Activated naive CD4-positive, alpha-beta T cell treated with anti-CD3 and anti-CD28 coated beads, Interleukin-2, amount 50 U/mL, for 24 hours (primary cell): ENCODE measurements around the gene PLEKHF1.

Experiments used
- H3K27ac Mint-ChIP-seq: one replicate; pipeline ENCODE4 v1.8.0; 2021; ENCODE audit warnings: mild to moderate bottlenecking, mixed read lengths
- H3K27me3 Mint-ChIP-seq: one replicate; pipeline ENCODE4 v1.8.0; 2021; ENCODE audit warnings: mixed read lengths
- H3K36me3 Mint-ChIP-seq: one replicate; pipeline ENCODE4 v1.8.0; 2021; ENCODE audit warnings: mixed read lengths
- H3K4me1 Mint-ChIP-seq: one replicate; pipeline ENCODE4 v1.8.0; 2021; ENCODE audit warnings: mixed read lengths
- H3K4me3 Mint-ChIP-seq: one replicate; pipeline ENCODE4 v1.8.0; 2021; ENCODE audit warnings: mild to moderate bottlenecking, mixed read lengths
- H3K9me3 Mint-ChIP-seq: one replicate; pipeline ENCODE4 v1.8.0; 2021; ENCODE audit warnings: mixed read lengths

The PLEKHF1 gene

DNA sequence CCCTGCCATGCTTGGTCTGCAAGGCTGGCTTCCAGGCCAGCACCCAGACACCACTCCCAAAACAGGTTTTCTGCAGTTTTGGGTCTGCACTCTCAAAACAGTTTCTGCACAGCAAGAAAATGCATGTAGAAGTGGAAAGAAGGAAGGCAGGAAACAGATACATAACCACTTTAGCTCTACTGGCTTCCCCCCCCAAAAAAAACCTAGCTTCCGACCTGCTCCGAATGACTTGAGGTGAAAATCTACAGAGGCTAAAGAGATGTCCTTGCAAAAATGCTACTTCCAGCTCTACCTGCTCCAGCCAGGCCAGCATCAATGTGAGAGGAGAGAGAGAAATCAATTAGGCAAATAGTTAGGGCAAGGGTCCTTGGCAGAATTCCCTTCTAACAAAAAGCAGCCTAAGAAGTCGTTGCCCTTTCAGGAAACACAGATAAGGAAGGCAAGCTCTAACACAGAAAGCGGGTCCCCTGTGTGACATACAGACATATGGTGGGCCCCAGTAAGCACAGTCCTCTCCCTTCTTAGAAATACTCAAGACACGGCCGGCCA is 46.4 kb downstream of the PLEKHF1 start:
- Mint-ChIP-seq H3K36me3 (peaks cover 3% of the 10 kb centered on the region), H3K27me3 (no peaks in the 10 kb centered on the region)

DNA sequence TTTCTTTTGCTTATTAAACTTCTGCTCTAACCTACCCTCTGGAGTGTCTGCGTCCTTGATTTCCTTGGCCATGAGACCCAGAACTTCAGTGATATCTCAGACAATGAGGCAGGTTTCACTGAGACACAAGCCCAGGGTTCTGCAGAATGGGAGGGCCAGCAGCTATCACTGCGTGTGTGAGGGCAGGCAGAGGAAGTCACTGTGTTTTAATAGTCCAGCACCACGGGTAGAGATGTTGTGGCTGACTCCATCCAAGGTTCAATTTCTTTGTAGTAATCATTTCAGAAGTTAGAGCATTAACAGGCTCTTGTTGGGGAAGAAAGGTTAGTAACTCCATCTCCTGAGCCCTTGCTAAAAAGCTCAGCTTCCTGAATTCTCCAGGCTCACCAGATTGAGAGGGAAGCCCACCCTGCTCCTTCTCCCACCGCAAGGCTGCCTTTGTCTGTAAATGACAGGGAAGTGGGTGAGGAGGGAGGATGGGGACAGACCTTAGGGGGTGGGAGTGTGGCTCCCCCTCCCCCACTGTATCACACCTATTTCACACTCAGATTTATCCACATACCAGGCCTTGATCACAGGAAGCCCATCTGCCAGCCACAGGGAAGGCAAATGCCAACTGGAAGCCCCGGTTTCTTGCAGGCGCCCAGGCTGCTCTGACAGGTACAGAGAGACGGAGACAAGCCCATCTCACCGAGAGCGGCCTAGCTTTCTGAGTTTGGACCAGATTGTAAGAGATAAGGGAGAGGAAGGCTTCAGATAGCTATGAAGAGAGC is 47.7 kb downstream of the PLEKHF1 start:
- Mint-ChIP-seq H3K27ac (peak overlapping the region; percentile 96), H3K36me3 (peaks cover 3% of the 10 kb centered on the region), H3K4me1 (peaks cover 74% of the 10 kb centered on the region), H3K9me3 (no peaks in the 10 kb centered on the region), H3K27me3 (no peaks in the 10 kb centered on the region), H3K4me3 (peak overlapping the region; percentile 90)

More for the DNA sequence above, 46.4 kb downstream of the PLEKHF1 start:
- H3K27ac Mint-ChIP-seq: peak overlapping the region; percentile 71
- H3K9me3 Mint-ChIP-seq: no peaks in the 10 kb centered on the region
- peak overlapping the region; percentile 90 for H3K4me3 Mint-ChIP-seq
- H3K4me1 Mint-ChIP-seq: peaks cover 72% of the 10 kb centered on the region

DNA sequence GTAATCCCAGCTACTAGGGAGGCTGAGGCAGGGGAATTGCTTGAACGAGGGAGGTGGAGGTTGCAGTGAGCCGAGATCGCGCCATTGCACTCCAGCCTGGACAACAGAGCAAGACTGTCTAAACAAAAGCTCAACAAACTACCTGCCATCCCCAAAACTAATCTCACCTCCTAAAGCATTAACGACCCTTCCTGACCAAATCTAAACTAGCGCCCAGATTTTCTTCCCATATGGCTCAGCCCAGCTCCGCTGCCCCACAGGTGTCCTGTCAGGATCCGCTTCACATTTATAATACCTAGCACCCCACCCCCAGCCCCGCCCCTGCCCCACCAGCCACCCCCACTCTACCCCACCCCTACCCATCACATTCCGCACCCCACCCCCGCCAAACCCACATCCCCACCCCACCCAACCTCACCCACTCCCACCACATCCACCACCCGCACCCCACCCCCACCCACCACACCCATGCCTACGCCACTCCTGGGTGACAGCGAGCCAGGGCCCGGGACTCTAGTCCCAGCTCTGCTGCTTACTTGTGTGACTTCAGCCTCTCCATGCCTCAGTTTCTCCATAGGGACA is 49.2 kb downstream of the PLEKHF1 start:
- Mint-ChIP-seq H3K9me3 (no peaks in the 10 kb centered on the region), H3K4me3 (peak overlapping the region; percentile 90), H3K27ac (peak overlapping the region; percentile 96), H3K4me1 (peaks cover 63% of the 10 kb centered on the region), H3K27me3 (no peaks in the 10 kb centered on the region), H3K36me3 (peaks cover 3% of the 10 kb centered on the region)

DNA sequence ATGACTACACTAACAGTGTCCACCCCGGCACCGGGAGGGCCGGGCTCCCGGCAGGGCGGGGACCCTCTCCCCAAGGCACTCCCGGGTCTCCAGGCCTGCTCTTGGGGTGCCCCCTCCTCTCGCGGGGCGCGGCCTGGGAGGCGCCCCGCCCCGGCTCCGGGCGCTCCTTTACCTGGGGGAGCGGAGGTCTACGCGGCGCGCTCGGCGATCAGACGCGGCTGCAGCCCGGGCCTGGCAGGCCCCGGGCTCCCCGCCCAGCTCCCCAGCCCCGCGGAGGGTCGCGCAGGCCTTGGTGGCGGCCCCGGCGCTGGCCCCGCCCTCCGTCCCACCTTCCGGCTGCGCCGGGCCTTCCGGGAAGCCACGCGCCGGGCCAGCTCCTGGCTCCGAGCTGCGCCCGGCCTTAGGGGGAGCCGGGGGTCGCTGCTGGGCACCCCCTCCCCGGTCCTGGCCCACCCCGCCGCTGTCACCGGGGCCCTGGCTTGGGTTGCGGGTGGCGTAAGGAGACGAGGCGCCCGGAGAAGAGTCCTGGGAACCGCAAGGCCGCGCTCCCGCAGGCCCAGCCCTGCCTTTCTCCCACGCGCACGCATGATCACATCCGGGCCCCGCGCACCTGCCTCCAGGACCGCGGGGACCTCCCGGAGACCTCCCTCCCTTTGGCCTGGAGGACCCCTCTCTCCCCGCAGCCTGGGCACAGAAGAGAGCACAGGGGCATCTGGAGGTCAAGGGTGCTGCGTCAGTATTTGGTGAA is 49.9 kb downstream of the PLEKHF1 start, which contains the start of gene C19orf12:
TSS of gene C19orf12 (minus strand) at position 309 of the 748 bp plus-strand sequence. CDS start 6,848 bp downstream, outside the sequence.
- Mint-ChIP-seq H3K27me3 (no peaks in the 10 kb centered on the region), H3K9me3 (no peaks in the 10 kb centered on the region), H3K4me1 (peaks cover 58% of the 10 kb centered on the region)

DNA sequence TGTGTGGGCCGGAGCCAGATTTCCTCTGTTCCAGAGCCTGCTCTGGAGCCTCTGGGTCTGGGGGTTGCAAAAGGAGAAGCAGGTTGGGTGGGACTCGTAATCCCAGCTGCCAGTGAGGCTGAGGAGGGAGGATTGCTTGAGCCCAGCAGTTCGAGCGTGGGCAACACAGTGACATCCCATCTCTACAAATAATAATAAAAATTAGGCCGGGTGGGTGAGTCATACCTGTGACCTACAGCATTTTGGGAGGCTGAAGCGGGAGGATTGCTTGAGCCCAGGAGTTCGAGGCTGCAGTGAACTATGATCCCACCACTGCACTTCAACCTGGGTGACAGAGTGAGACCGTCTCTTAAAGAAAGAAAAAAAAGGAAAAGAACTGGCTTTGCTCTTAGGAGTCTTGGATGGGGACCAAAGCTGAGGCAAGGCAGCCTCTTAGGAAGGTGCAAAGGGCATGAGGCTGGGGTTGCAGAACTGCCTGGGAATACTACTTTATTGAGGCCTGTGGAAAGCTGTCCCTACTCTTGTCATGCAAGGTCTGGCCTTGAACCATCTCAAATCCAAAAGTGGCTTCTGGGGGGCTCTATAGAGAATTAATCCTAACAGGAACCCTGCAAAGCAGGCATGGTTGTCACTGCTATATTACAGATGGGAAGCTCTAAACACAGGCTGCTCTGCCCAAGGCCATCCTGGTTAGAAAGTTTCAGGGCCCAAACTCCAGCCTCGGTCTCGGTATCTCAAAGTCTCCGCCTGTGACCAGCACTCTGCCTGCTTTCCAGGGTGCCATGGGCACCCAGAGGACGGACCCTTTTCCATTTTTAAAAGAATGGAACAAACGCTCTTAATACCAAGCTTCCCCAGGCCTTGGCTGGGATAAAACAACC is 50.7 kb downstream of the PLEKHF1 start:
- Mint-ChIP-seq H3K27me3 (no peaks in the 10 kb centered on the region), H3K36me3 (peaks cover 3% of the 10 kb centered on the region), H3K4me3 (peak overlapping the region; percentile 93), H3K4me1 (peaks cover 49% of the 10 kb centered on the region), H3K9me3 (no peaks in the 10 kb centered on the region), H3K27ac (peak overlapping the region; percentile 97)

More for the DNA sequence above, 49.9 kb downstream of the PLEKHF1 start, which contains the start of gene C19orf12:
- Mint-ChIP-seq H3K4me3 (peak within 1 kb of the TSS; percentile 93), H3K27ac (peak within 1 kb of the TSS; percentile 97), H3K36me3 (peaks cover 3% of the 10 kb centered on the region)

DNA sequence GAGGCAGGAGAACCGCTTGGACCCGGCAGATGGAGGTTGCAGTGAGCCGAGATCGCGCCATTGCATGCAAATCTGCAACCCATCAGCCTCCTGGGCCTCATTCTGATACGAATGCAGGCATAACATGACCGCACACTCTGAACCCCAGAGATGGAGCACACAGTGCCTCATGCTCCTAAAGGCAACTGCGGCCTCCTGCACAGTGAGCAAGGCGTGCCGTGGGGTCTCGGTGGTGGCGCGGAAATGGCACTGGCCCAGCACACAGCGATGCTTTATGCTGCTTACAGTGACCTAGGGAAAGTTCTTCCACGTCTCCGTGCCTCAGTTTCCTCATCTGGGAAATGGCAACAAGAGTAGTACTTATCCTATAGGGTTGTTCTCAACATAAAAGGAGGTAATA is 51.8 kb downstream of the PLEKHF1 start:
- Mint-ChIP-seq H3K27ac (no peak overlapping the region), H3K4me3 (no peak overlapping the region), H3K9me3 (no peaks in the 10 kb centered on the region), H3K36me3 (peaks cover 3% of the 10 kb centered on the region), H3K4me1 (peaks cover 40% of the 10 kb centered on the region), H3K27me3 (no peaks in the 10 kb centered on the region)

DNA sequence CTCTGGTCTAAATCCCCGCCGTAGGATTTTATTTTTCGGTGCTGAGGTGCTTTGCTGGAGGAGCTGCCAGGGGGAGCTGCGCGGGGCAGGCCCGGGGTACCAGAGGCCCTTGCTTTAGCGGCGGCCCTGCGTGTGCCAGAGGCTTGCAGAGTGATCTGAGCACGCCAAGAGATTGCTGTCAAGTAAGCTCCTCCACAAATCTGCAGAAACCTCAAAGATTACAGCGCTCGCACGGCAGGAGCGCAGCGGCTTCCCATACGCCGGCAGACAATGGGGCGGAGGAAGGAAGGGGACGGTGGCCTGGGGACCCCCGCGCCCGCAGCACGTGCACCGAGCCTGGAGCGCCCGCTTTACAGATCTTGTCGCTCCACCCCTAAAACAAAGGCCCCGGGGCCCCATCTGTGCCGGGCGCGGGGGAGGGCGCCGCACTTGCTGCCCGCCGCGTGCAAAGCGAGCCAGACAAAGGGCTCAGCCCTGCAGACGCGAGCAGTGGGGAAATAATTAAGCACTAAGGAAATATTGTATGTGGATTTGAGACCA is 58.9 kb downstream of the PLEKHF1 start:
- Mint-ChIP-seq H3K4me1 (peaks cover 9% of the 10 kb centered on the region), H3K27ac (no peak overlapping the region), H3K27me3 (peaks cover 2% of the 10 kb centered on the region), H3K9me3 (no peaks in the 10 kb centered on the region), H3K4me3 (peak overlapping the region; percentile 77), H3K36me3 (no peaks in the 10 kb centered on the region)

DNA sequence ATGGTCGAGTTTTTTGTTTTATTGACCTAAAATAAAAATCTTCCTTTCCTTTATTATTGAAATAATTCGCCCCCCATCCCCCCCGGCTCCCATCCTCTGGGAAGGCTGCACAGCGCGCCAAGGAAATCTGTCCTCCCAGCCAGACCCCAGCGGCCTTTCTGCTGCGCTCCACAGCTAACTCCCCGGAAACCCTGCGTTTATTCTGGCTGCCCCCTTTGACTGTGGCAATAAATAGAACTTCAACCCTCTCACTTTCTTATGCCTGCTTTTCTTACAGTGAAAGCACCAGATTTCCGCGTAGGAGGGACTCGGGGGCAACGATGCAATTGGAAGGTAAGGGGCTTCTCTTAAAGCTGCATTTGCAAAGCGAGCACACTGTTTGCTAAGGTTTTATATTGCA is 59.5 kb downstream of the PLEKHF1 start:
- H3K4me3 Mint-ChIP-seq: peak overlapping the region; percentile 7
- H3K27me3 Mint-ChIP-seq: peaks cover 2% of the 10 kb centered on the region
- H3K27ac Mint-ChIP-seq: no peak overlapping the region
- H3K9me3 Mint-ChIP-seq: no peaks in the 10 kb centered on the region
- H3K36me3 Mint-ChIP-seq: no peaks in the 10 kb centered on the region
- peaks cover 9% of the 10 kb centered on the region for H3K4me1 Mint-ChIP-seq
